Posterior vena cava (tissue), 2 donors: ENCODE results near the gene PRKD1. TPM values are rescaled to one million over a fixed set of nuclear protein-coding genes. Genes with fewer than 3 reads are reported as not detected.

Experiments
- DNase-seq: peaks from one replicate; pipeline ENCODE4 v3.0.0-alpha.2; 2020; ENCODE audit warnings: low spot score
- intact Hi-C, 2 donors: fragments of 100-400 bp; cut with DNase I; formaldehyde crosslinking; loops; one replicate each; pipeline versions ENCODE4 v1.14.1 to v1.14.2; 2022 to 2023
- total RNA-seq, 2 donors: library from RNA; stranded (reverse); fragmentation: NEBNext Ultra II Directional; extraction: Animal tissue kit (Norgen Biotek cat#: 25700); gene quantifications; one replicate each; pipeline ENCODE4 v1.2.1, GENCODE V29; 2021
- donor health status: DM: yes; HTN: yes; CAD: no.
- donor health status: DM: yes; HTN: yes; CAD: no.

The PRKD1 gene
- total RNA-seq, 2 donors from 2014 or later: 38.7 to 44.2 TPM

- DNase-seq: no peak
- intact Hi-C loops: no loop called here
Observed at GRCh38 chr14:29653303-29653702, 274.3 kb downstream of the PRKD1 start.

- intact Hi-C loops: no loop called here
- DNase-seq: no peak
Observed at GRCh38 chr14:29652571-29652970, 275.1 kb downstream of the PRKD1 start.

- no peak for DNase-seq
- intact Hi-C loops: no loop called here
Observed at GRCh38 chr14:29650554-29651269, 276.9 kb downstream of the PRKD1 start.

GRCh38 chr14:29649170-29649569 lies 278.5 kb downstream of the PRKD1 start:
- DNase-seq: no peak
- intact Hi-C loops: no loop called here

- intact Hi-C loops: no loop called here
- no peak for DNase-seq
Observed at GRCh38 chr14:29648045-29648444, 279.6 kb downstream of the PRKD1 start.

GRCh38 chr14:29645117-29645516 lies 282.5 kb downstream of the PRKD1 start:
- intact Hi-C loops: no loop called here
- no peak for DNase-seq

- intact Hi-C loops: no loop called here
- no peak for DNase-seq
Observed at GRCh38 chr14:29643433-29644211, 284.0 kb downstream of the PRKD1 start.

- no peak for DNase-seq
- intact Hi-C loops: no loop called here
Observed at GRCh38 chr14:29637411-29637810, 290.2 kb downstream of the PRKD1 start.

GRCh38 chr14:29636870-29637269 lies 290.8 kb downstream of the PRKD1 start:
- DNase-seq: no peak
- intact Hi-C loops: no loop called here

- intact Hi-C loops: no loop called here
- no peak for DNase-seq
Observed at GRCh38 chr14:29630566-29631160, 297.0 kb downstream of the PRKD1 start.

GRCh38 chr14:29629839-29630238 lies 297.8 kb downstream of the PRKD1 start:
- DNase-seq: no peak
- intact Hi-C loops: no loop called here

GRCh38 chr14:29627137-29627536 lies 300.5 kb downstream of the PRKD1 start:
- intact Hi-C loops: no loop called here
- no peak for DNase-seq

GRCh38 chr14:29618323-29619067 lies 309.2 kb downstream of the PRKD1 start:
- intact Hi-C loops: no loop called here
- no peak for DNase-seq

- DNase-seq: no peak
- intact Hi-C loops: no loop called here
Observed at GRCh38 chr14:29616922-29617321, 310.7 kb downstream of the PRKD1 start.

- no peak for DNase-seq
- intact Hi-C loops: no loop called here
Observed at GRCh38 chr14:29608861-29609260, 318.8 kb downstream of the PRKD1 start.

- no peak for DNase-seq
- intact Hi-C loops: no loop called here
Observed at GRCh38 chr14:29607169-29607568, 320.5 kb downstream of the PRKD1 start.

- DNase-seq: no peak
- intact Hi-C loops: no loop called here
Observed at GRCh38 chr14:29603696-29604095, 324.0 kb downstream of the PRKD1 start.

GRCh38 chr14:29601616-29602015 lies 326.0 kb downstream of the PRKD1 start:
- DNase-seq: no peak
- intact Hi-C loops: no loop called here

GRCh38 chr14:29587761-29588470 lies 339.7 kb downstream of the PRKD1 start:
- intact Hi-C loops: no loop called here

More at GRCh38 chr14:29587761-29588470, 339.7 kb downstream of the PRKD1 start:
- DNase-seq: no peak
